T follicular helper cell (primary cell): Measurements from ENCODE around the gene C2CD4C.
"Not testable (repeated sequence)": the region's sequence is repeated elsewhere in the genome, so short reads cannot be mapped to it uniquely, and the experiment has no call there.

ENCODE experiments used
- DNase-seq: peaks from one replicate; pipeline ENCODE4 v3.0.0-alpha.2; 2020; ENCODE audit warnings: low read depth

Gene C2CD4C

DNA sequence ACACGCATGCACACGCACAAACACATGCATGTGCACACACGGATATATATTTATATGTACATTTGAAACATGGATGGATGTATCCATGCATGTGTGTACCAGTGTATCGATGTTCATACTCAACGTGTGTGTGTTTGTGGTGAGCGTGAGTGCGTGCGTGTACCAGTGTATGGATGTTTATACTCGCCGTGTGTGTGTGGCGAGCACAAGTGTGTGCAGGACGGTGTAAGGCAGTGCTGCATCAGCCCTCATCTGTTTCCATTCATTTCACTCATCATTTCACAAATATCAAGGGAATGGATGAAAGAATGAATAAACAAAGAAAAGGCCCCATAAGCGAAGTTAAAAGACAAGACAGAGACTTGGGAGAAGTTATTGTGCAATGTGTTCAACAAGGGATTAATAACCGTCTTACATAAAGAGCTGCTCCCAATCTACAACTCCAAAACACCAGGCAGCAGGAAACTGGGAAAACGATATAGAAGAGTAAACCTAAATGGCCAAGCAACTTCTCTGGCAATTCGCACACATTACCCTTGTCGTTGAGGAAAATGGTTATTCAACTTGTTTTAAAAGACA is 42.7 kb downstream of the C2CD4C start:
- no peak for DNase-seq

DNA sequence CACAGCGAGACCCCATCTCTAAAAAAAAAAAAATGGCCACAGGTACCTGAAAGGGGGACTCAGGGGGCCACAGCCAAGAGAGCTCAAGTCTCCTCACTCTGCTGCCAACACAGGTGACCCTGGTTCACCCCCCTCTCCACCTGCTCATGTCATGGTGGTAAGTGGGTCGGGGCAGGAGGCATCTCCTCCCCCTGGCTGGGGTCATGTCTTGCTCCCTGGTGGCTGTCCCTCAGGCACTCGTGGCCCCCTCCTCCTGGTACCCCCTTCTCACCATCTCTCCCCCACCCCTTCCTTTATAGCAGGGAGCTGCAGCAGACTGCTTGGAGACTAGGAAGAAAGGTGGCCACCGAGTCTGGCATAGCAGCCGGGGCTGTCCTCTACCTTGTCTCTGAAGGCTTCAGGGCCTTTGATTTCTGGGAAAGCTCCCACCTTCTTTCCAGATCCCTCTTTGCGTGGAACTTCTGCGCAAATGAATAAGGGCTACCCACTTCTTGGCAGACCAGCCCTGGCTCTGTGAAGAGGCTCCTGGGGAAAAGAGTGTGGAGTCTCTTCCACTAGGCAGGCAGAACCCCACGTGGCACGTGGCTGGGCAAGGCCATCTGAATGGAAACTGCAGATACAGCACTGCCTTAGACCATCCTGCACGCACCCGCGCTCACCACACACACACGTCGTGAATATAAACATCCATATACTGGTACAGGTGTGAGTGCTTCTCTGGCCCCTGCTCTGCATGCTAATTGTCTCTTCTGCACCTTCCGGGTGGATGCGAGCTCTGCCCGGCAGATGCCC is 44.3 kb downstream of the C2CD4C start:
- no peak for DNase-seq

DNA sequence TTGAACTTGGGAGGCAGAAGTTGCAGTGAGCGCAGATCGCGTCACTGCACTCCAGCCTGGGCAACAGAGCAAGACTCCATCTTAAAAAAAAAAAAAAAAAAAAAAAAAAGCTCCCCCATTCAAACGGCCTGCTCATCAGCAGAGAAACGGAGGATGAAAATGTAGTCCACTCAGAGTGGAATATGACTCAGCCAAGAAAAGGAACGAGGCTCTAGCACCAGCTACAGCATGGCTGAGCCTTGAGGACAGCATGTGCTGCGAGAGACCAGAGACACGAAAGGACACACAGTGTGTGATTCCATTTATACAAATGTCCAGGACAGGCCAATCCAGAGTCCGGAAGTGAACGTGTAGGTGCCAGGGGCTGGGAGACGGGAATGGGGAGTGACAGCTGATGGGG is 46.3 kb downstream of the C2CD4C start:
- no peak for DNase-seq

DNA sequence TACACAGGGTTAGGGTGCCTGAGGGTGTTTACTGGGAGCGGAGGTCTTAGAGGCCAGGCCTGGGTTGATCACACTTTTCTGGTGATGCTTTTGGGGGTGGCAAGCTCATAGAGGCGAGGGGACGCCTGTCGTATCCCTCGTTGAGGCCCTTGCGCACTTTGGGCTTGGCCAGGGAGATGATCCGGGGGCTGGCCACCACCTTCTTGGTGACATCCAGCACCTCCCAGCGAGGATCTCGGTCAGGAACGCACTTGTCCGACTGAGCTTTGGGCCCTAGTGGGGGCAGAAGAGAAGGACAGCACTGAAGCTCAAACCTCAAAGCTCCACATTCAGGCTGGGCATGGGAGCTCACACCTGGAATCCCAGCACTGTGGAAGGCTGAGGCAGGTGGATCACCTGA is 46.8 kb downstream of the C2CD4C start:
- no peak for DNase-seq

DNA sequence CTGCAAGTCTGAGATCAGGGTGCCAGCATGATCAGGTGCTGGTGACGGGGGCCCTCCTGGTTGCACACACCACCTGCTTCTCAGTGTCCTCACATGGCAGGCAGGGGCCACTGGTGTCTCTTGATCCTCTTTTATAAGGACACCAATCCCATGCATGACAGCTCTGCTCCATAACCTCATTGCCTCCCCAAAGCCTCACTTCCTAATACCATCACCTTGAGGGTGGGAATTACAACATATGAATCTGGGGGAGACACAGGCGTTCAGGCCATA is 49.4 kb downstream of the C2CD4C start:
- no peak for DNase-seq

DNA sequence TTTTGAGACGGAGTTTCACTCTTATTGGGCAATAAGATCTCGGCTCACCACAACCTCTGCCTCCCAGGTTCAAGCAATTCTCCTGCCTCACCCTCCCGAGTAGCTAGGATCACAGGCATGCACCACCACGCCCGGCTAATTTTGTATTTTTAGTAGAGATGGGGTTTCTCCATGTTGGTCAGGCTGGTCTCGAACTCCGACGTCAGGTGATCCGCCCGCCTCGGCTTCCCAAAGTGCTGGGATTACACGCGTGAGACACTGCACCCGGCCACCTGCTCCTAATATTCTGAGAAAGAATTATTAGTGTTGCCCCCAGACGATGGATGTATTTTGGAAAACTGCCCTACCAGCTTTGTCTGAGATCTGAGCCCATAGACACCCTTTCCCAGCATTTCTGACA is 53.4 kb downstream of the C2CD4C start:
- DNase-seq, result not testable (repeated sequence)
